HG03280 (cell line): ENCODE data around the gene FOXP1.

ENCODE experiments used
- ATAC-seq: cut with Tn5 transposase; IDR thresholded peaks from one replicate; pipeline ENCODE4 v1.9.1; 2021; ENCODE audit warnings: mild to moderate bottlenecking, moderate library complexity; ENCODE audit not compliant: unreplicated experiment

FOXP1 gene

GRCh38 chr3:71251156-71251775, 332.3 kb downstream of the FOXP1 start:
- no peak for ATAC-seq

GRCh38 chr3:71250026-71250425, 333.5 kb downstream of the FOXP1 start:
- no peak for ATAC-seq

- ATAC-seq: no peak
Measured at GRCh38 chr3:71247958-71248335, 335.6 kb downstream of the FOXP1 start.

GRCh38 chr3:71247221-71247957, 336.1 kb downstream of the FOXP1 start:
- ATAC-seq: no peak

- ATAC-seq: no peak
Measured at GRCh38 chr3:71245971-71246880, 337.3 kb downstream of the FOXP1 start.

GRCh38 chr3:71244826-71245488, 338.6 kb downstream of the FOXP1 start:
- ATAC-seq: no peak

- no peak for ATAC-seq
Measured at GRCh38 chr3:71244153-71244825, 339.2 kb downstream of the FOXP1 start.

GRCh38 chr3:71243229-71243628, 340.3 kb downstream of the FOXP1 start:
- ATAC-seq: no peak

GRCh38 chr3:71241981-71242560, 341.5 kb downstream of the FOXP1 start:
- no peak for ATAC-seq

GRCh38 chr3:71241246-71241901, 342.2 kb downstream of the FOXP1 start:
- ATAC-seq: no peak

- ATAC-seq: no peak
Measured at GRCh38 chr3:71240034-71240433, 343.5 kb downstream of the FOXP1 start.

GRCh38 chr3:71238355-71238757, 345.2 kb downstream of the FOXP1 start:
- ATAC-seq: no peak

GRCh38 chr3:71237672-71238071, 345.9 kb downstream of the FOXP1 start:
- no peak for ATAC-seq

- ATAC-seq: no peak
Measured at GRCh38 chr3:71235846-71236245, 347.7 kb downstream of the FOXP1 start.

- ATAC-seq: no peak
Measured at GRCh38 chr3:71232895-71233294, 350.6 kb downstream of the FOXP1 start.

GRCh38 chr3:71232175-71232679, 351.3 kb downstream of the FOXP1 start:
- no peak for ATAC-seq

- no peak for ATAC-seq
Measured at GRCh38 chr3:71231680-71232079, 351.8 kb downstream of the FOXP1 start.

- ATAC-seq: no peak
Measured at GRCh38 chr3:71229905-71230657, 353.4 kb downstream of the FOXP1 start.
